Activated naive CD4-positive, alpha-beta T cell treated with anti-CD3 and anti-CD28 coated beads, Interleukin-2, amount 10 ng/mL, durations not matched to agents 5 hours and 36 hours (primary cell): ENCODE results near the gene MAPK4. TPM values are rescaled to one million over a fixed set of nuclear protein-coding genes. Genes with fewer than 3 reads are reported as not detected.

Source experiments
- total RNA-seq, 2 experiments: library from RNA; stranded (reverse); gene quantifications; one replicate each; pipeline ENCODE4 v1.2.3, GENCODE V29; 2021

Gene MAPK4
- total RNA-seq = not detected

DNA sequence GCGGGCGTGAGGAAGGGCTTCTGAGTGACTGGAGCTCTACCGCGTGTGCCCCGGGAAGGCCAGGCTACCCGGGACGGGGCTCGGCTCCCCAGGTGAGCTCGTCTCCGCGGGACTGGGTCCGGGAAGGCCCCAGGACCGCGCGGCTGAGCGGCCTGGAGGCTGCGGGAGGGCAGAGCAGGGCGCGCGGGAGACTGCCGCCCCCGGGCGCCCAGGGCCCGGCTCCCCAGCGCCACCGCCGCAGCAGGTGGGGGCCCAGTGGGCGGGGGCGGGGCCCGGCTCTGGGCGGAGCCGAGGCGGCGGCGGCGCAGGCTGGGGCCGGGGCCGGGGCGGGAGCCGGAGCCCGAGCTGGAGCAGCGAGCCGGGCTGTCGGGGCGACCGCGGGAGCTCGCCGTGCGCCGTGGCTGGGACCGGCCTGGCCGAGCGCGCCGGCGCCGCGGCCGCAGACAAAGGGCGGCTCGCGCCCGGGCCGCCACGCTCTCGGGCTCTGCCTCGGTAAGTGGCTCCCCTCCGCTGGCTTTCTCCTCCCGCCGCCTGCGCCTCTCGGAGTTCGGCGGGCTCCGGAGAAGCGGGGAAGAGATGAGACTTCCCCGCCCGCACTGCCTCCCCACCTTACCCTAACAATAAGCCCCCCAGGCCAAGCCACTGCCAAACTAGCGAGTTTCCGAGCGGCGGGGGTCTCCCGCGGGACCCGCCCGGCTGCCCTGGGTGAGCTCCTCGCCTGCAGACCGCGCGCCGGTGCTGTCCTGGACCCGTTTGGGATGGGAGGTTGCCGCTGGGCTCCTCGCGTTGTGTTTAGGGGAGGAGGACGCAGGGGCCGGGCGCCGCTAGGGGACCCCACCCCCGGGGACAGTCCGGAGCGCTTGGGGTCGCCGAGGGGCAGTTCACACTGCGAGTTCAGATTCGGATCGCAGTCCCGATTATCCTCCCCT, at the start of gene MAPK4:
Gene MAPK4, plus strand, starts transcription at position 336 of the 929 bp plus-strand sequence. CDS start 103,872 bp downstream, outside the sequence.

Other genes with a start within 250 kb of the MAPK4 start
- gene SKA1, start 185.0 kb upstream of the MAPK4 start, total RNA-seq = 10 to 100 TPM; 27.2 to 27.6 TPM